Mucosa of descending colon (tissue), 3 donors: ENCODE measurements around the gene ZNF568. TPM values are rescaled to one million over a fixed set of nuclear protein-coding genes. Genes with fewer than 3 reads are reported as not detected.

Experiments used
- ATAC-seq: fragments of 200-7000 bp; cut with Tn5 transposase; one replicate; pipeline ENCODE4 v1.9.1; 2020; ENCODE audit warnings: mild to moderate bottlenecking, moderate library complexity
- DNase-seq, 3 donors: peaks; one replicate each; pipeline ENCODE4 v3.0.0-alpha.2; 2020
- H3K36me3 ChIP-seq: fragments of 200-600 bp; one replicate; pipeline ENCODE4 v1.8.0; 2021; ENCODE audit warnings: low read depth, mild to moderate bottlenecking
- H3K4me1 ChIP-seq: fragments of 200-600 bp; one replicate; pipeline ENCODE4 v1.8.0; 2021; ENCODE audit warnings: low read depth, mild to moderate bottlenecking
- H3K4me3 ChIP-seq: fragments of 200-600 bp; one replicate; pipeline ENCODE4 v1.8.0; 2021; ENCODE audit warnings: mild to moderate bottlenecking
- H3K9me3 ChIP-seq: fragments of 200-600 bp; one replicate; pipeline ENCODE4 v1.8.0; 2021; ENCODE audit warnings: mild to moderate bottlenecking
- CTCF ChIP-seq: fragments of 200-600 bp; IDR thresholded peaks from one replicate; pipeline ENCODE4 v1.8.0; 2022; ENCODE audit warnings: antibody characterized with exemption, mild to moderate bottlenecking
- intact Hi-C, 2 donors: fragments of 100-400 bp; cut with DNase I in 1 of 2; cut with micrococcal nuclease in 1 of 2; formaldehyde crosslinking; loops; one replicate each; pipeline versions ENCODE4 v1.11.0 to v1.11.1; 2022; cut with DNase I, micrococcal nuclease
- total RNA-seq, 3 donors: library from RNA; stranded (reverse); fragmentation: NEBNext Ultra II Directional in 2 of 3; extraction: Animal tissue kit (Norgen Biotek cat#: 25700) in 2 of 3; gene quantifications; one replicate each; pipeline versions ENCODE4 v1.2.1 to v1.2.4, GENCODE V29; 2021 to 2023
- donor health status: DM: no; HTN: no; CAD: no; lungs with moderate emphysema.
- donor health status: DM: no; HTN: no; CAD: no.
- donor health status: DM: no; HTN: yes; CAD: no.

The ZNF568 gene
- total RNA-seq, 3 donors from 2014 or later, result 3.8 to 14.2 (median 4.3) TPM

- DNase-seq (peak in 1 of 3 donors; percentile 2), ATAC-seq (no peak)
- intact Hi-C loops, result no loop called here
- peaks cover 8% of the 10 kb centered on the region for H3K4me1 ChIP-seq
- no peak for TF ChIP-seq CTCF
- H3K9me3 ChIP-seq, result peaks cover 18% of the 10 kb centered on the region
- peak overlapping the region; percentile 54 for H3K4me3 ChIP-seq
- no peaks in the 10 kb centered on the region for H3K36me3 ChIP-seq
Observed at GRCh38 chr19:36916991-36917390, 859 bp downstream of the ZNF568 start.

DNA sequence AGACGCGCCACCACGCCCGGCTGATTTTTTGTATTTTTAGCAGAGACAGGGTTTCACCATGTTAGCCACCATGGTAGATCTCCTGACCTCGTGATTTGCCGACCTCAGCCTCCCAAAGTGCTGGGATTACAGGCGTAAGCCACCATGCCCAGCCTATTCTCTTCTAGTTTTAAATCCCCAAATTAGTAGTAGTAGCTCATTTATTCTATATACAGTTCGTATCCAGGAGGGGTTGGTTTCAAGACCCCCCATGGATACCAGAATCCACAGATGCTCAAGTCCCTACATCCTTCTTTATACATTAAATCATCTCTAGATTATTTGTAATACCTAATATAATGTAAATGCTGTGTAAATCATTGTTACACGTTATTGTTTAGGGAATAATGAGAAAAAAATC is 2.0 kb downstream of the ZNF568 start:
- Histone ChIP-seq H3K4me1 (peaks cover 8% of the 10 kb centered on the region), H3K36me3 (no peaks in the 10 kb centered on the region), H3K9me3 (peaks cover 18% of the 10 kb centered on the region), H3K4me3 (no peak overlapping the region)
- DNase-seq (no peak), ATAC-seq (no peak)
- intact Hi-C loops, result no loop called here
- no peak for TF ChIP-seq CTCF

DNA sequence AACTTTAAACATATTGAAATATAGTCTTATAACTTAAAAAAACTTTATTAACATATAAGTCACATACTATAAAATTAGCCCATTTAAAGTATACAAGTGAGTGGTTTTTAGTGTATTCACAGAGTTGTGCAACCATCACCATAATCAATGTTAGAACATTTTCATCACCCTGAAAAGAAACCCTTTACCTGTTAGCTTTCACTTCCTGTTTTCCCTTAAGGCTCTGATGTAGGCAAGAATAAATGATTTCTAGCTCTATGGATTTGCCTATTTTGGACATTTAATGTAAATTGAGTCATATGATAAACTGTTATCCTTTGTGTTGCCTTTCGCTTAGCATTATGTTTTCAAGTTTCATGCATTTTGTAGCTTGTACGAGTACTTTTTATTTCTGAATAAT is 15.6 kb downstream of the ZNF568 start:
- H3K9me3 ChIP-seq, result peaks cover 85% of the 10 kb centered on the region
- no peaks in the 10 kb centered on the region for H3K36me3 ChIP-seq
- intact Hi-C loops, result no loop called here

DNA sequence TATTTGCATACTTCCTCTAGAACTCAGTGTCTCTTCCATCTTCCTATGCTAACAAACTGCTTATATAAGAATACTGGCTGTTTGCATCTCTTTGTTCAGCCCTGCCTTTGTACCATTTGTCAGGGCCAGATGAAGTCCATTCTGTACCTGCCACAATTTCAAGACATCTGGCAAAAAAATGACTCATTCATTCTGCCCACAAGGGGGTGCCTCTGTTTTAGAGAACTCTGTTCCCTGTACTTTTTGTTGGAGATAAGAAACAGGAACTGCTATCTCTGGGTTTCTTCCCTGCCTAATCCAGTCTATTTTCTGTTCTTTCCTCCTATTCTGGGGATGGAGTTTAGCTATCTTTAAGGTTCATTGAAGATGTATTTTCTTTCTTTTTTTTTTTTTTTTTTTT is 23.0 kb downstream of the ZNF568 start:
- no peak for DNase-seq
- H3K36me3 ChIP-seq, result no peaks in the 10 kb centered on the region
- H3K4me3 ChIP-seq, result no peak overlapping the region
- H3K4me1 ChIP-seq, result no peaks in the 10 kb centered on the region
- ATAC-seq, result no peak
- intact Hi-C loops, result no loop called here
- no peak for TF ChIP-seq CTCF
- peaks cover 83% of the 10 kb centered on the region for H3K9me3 ChIP-seq

More for the DNA sequence above, 15.6 kb downstream of the ZNF568 start:
- no peak for DNase-seq
- no peak overlapping the region for H3K4me3 ChIP-seq
- no peak for ATAC-seq
- TF ChIP-seq CTCF, result no peak
- H3K4me1 ChIP-seq, result no peaks in the 10 kb centered on the region

- intact Hi-C loops, result no loop called here
- ATAC-seq (no peak), DNase-seq (no peak)
- no peak overlapping the region for H3K4me3 ChIP-seq
- TF ChIP-seq CTCF, result no peak
- no peaks in the 10 kb centered on the region for H3K4me1 ChIP-seq
- H3K9me3 ChIP-seq, result peaks cover 96% of the 10 kb centered on the region
- H3K36me3 ChIP-seq, result no peaks in the 10 kb centered on the region
Observed at GRCh38 chr19:36950335-36951119, 34.4 kb downstream of the ZNF568 start.
